Fibroblast of lung (primary cell): ENCODE results near the gene CD276.

Source experiments
- EZH2 ChIP-seq: IDR thresholded peaks from 2 replicates; pipeline ENCODE4 v1.5.1; 2012; ENCODE audit warnings: low read length, control low read depth, mild to moderate bottlenecking; ENCODE audit errors: missing control alignments
- TF ChIP-seq, protein P1 (sequence below), 2 donors: IDR thresholded peaks in 1 of 2; conservative IDR thresholded peaks in 1 of 2; 1 replicate in 1 of 2; 2 replicates in 1 of 2; pipeline ENCODE4 v1.5.1; 2011 to 2012; ENCODE audit warnings: low read length in 2 of 2, control low read depth in 1 of 2, inconsistent platforms in 1 of 2, low read depth in 1 of 2, mild to moderate bottlenecking in 1 of 2

DNA sequence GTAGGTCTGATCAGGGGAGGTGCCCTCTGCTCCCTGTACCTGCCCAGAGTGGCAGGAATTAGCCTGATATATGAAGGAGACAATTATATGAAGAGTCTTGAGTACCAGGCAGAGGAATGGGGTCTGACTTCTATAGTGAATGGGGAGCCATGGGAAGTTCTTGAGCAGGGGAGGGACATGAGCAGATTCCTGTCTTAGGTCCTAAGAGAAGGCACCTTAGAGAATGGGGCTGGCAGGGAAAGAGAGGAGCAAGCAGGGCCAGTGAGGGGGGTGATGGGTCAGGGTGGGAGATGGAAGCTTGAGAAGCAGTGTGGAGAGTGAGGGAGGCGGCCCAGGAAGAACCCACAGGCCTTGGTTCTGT, 12.4 kb downstream of the CD276 start:
- TF ChIP-seq, protein P1, sequence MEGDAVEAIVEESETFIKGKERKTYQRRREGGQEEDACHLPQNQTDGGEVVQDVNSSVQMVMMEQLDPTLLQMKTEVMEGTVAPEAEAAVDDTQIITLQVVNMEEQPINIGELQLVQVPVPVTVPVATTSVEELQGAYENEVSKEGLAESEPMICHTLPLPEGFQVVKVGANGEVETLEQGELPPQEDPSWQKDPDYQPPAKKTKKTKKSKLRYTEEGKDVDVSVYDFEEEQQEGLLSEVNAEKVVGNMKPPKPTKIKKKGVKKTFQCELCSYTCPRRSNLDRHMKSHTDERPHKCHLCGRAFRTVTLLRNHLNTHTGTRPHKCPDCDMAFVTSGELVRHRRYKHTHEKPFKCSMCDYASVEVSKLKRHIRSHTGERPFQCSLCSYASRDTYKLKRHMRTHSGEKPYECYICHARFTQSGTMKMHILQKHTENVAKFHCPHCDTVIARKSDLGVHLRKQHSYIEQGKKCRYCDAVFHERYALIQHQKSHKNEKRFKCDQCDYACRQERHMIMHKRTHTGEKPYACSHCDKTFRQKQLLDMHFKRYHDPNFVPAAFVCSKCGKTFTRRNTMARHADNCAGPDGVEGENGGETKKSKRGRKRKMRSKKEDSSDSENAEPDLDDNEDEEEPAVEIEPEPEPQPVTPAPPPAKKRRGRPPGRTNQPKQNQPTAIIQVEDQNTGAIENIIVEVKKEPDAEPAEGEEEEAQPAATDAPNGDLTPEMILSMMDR (conservative IDR thresholded peaks at IDR 0.05 in 1 of 2, IDR thresholded peaks at IDR 0.05 in 1 of 2; ENCODE audit: low read depth in 1 of 2, low read length in 2 of 2): no peak
- TF ChIP-seq EZH2: no peak
